ENCODE results near the gene ATG14.
"Not testable (repeated sequence)": the region's sequence is repeated elsewhere in the genome, so short reads cannot be mapped to it uniquely, and the experiment has no call there.

DNA sequence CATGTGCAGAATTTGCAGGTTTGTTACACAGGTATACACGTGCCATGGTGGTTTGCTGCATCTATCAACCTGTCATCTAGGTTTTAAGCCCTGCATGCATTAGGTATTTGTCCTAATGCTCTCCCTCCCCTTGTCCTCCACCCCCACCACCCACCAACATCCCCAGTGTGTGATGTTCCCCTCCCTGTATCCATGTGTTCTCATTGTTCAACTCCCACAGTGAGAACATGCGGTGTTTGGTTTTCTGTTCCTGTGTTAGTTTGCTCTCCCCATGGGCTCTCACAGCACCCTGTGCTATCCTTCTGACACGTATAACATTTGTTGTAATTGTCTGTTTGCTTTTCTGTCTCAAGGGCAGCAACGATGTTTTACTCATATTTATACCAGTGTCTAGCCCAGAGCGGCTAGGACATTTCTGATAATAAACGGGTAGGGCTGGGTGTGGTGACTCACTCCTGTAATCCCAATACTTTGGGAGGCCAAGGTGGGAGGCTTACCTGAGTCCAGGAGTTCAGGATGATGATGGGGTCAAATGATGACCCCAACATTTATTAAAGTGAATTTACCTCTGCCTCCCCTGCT lies 67.0 kb downstream of the ATG14 start:
- TF ChIP-seq CHD1 (IDR thresholded peaks at IDR 0.05; ENCODE audit: low read depth, low read length); MAFK (IDR thresholded peaks at IDR 0.05; ENCODE audit: low read depth, low read length); EZH2 (IDR thresholded peaks at IDR 0.05; ENCODE audit: low read depth, low read length, severe bottlenecking); EP300 (IDR thresholded peaks at IDR 0.05; ENCODE audit: borderline replicate concordance in 1 of 2, low read depth in 2 of 2, low read length in 2 of 2): not testable (repeated sequence)
- TF ChIP-seq, protein P1, sequence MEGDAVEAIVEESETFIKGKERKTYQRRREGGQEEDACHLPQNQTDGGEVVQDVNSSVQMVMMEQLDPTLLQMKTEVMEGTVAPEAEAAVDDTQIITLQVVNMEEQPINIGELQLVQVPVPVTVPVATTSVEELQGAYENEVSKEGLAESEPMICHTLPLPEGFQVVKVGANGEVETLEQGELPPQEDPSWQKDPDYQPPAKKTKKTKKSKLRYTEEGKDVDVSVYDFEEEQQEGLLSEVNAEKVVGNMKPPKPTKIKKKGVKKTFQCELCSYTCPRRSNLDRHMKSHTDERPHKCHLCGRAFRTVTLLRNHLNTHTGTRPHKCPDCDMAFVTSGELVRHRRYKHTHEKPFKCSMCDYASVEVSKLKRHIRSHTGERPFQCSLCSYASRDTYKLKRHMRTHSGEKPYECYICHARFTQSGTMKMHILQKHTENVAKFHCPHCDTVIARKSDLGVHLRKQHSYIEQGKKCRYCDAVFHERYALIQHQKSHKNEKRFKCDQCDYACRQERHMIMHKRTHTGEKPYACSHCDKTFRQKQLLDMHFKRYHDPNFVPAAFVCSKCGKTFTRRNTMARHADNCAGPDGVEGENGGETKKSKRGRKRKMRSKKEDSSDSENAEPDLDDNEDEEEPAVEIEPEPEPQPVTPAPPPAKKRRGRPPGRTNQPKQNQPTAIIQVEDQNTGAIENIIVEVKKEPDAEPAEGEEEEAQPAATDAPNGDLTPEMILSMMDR (IDR thresholded peaks at IDR 0.05; ENCODE audit: control extremely low read depth in 1 of 3, insufficient read depth in 1 of 3, low read depth in 1 of 3, low read length in 3 of 3), result not testable (repeated sequence)

Data from H1 (cell line).